GM21447 (cell line): Measurements from ENCODE around the gene KRTAP5-9.
"Not testable (repeated sequence)": the region's sequence is repeated elsewhere in the genome, so short reads cannot be mapped to it uniquely, and the experiment has no call there.

Experiments
- ATAC-seq: cut with Tn5 transposase; IDR thresholded peaks from one replicate; pipeline ENCODE4 v1.9.1; 2021; ENCODE audit not compliant: unreplicated experiment

Gene KRTAP5-9

DNA sequence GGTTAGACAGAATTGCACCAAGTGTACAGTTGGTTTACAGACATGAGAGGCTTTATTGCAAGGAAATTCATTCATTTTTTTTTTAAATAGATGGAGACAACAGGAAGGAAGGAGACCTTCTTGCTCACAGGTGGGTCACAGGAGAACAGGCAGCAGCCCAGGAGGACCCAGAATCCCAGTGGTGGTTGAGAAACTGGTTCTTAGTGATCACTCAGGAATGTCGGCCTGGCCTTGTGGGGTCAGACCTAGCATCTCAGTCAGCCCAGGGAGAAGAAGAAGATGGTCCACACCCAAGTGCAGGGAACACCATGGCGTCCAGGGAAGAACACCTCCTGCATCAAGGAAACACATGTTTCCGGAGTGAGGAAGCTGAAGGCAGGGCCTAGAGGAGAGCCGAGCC, 33.6 kb downstream of the KRTAP5-9 start:
- no peak for ATAC-seq

DNA sequence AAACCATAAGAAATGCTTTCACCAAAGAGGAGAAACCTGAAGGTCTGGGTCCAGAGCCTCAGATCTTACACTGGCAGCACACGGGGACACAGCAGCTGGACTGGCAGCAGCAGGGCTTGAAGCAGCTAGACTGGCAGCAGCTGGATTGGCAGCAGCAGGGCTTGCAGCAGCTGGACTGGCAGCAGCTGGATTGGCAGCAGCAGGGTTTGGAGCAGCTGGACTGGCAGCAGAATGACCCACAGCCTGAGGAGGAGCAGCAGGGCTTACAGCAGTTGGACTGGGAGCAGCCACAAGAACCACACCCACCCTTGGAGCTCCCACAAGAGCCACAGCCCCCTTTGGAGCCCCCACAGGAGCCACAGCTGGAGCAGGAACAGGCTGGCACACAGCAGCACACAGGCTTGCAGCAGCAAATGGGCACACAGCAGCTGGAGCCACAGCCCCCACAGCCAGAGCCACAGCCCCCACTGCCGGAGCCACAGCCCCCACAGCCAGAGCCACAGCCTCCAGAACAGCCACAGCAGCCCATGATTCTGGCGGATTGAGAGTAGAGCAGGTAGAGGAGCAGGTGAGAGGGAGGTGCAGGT, 34.2 kb downstream of the KRTAP5-9 start, which contains the start of gene KRTAP5-11:
KRTAP5-11 (minus strand) TSS at position 567 of the 587 bp plus-strand sequence; CDS start at position 529, 38 bp downstream.
- no peak for ATAC-seq

DNA sequence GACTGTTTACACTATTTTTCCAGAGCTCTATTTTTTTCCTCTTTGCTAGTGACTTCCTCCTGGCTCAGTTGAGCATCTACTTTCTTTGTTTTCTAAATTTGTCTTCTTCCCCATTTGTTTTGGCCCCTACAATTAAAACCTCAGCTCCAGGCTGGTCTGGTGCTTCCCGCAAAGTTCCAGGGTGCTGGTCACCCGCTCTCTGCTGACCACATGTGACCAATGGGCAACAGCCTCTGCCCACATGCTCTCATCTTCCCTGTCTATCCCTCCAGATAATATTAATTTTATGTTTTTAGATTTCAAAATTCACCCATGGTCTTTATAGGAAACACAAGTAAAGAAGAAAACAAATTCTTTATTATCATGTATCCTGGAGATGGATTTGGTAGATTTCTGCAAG, 34.7 kb downstream of the KRTAP5-9 start:
- not testable (repeated sequence) for ATAC-seq

DNA sequence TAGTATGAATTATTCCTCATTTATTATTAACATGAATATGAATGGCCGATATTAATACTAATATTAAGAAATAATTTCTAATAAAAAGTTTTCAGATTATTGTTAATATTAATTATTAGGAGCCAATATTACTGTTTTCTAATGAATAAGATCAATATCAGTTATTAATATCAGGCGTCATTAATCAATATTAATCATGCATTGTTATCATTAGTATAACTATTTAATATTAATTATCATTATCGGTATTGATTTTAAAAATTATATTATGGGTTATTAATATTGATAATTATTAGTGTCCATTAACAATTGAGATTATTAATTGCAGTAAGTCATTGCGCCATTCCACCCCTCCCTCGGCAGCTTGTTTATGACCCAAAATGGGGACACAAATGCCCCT, 37.5 kb downstream of the KRTAP5-9 start:
- not testable (repeated sequence) for ATAC-seq

DNA sequence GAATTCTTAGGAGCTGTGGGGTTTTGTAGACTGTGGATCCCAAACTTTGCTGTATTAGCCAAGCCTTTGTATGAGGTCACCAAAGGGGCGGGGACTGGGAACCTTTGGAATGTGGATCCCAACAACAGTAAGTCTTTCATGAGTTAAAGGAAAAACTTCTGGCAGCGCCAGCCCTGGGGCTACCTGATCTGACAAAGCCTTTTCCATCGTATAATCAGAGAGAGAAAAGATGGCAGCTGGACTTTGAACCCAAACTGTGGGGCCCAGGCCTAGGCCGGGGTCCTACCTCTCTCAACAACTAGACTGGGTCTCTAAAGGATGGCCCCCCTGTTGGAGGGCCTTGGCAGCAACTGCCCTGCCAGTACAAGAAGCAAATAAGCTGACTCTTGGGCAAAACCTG, 40.1 kb downstream of the KRTAP5-9 start:
- not testable (repeated sequence) for ATAC-seq

DNA sequence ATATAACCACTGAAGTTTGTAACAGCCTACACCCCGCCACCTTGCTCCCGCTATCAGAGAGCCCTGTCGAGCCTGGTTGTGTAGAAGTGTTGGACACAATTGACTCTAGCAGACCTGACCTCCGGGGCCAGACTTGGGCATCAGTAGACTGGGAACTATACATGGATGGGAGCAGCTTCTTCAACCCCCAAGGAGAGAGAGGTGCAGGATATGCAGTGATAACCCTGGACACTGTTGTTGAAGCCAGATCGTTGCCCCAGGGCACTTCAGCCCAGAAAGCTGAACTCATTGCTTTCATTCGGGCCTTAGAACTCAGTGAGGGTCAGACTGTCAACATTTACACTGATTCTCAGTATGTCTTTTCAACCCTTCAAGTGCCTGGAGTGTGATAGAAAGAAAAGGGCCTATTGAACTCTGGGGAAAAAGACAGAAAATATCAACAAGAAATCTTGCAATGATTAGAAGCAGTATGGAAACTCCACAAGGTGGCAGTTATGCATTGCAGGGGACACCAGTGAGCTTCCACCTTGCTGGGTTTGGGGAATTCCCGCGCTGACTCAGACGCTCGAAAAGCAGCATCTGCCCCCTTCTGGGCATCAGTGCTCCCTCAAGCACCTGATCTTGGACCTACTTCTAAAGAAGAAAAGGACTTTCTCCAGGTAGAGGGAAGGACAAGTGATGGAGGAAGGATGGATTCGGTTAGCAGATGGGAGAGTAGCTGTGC, 40.8 kb downstream of the KRTAP5-9 start:
- not testable (repeated sequence) for ATAC-seq

DNA sequence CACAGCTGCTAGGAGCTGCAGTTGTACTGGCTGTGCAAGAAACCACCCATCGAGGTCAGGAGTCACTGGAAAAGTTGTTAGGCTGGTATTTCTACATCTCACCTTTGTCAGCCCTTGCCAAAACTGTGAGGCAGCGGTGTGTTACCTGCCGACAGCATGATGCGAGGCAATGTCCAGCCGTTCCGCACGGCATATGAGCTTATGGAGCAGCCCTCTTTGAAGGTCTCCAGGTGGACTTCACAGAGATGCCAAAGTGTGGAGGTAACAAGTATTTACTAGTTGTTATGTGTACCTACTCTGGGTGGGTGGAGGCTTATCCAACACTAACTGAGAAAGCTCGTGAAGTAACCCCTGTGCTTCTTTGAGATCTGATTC, 41.3 kb downstream of the KRTAP5-9 start:
- not testable (repeated sequence) for ATAC-seq
